NCI-H2107 treated with DMSO at 0.1 percent for 48 hours (cell line): Measurements from ENCODE around the gene SLC7A8.

Experiments
- DNase-seq: peaks from one replicate; lab custom pipeline; 2025; ENCODE audit not compliant: unreplicated experiment; lab: John Stamatoyannopoulos, UW

SLC7A8 gene

DNA sequence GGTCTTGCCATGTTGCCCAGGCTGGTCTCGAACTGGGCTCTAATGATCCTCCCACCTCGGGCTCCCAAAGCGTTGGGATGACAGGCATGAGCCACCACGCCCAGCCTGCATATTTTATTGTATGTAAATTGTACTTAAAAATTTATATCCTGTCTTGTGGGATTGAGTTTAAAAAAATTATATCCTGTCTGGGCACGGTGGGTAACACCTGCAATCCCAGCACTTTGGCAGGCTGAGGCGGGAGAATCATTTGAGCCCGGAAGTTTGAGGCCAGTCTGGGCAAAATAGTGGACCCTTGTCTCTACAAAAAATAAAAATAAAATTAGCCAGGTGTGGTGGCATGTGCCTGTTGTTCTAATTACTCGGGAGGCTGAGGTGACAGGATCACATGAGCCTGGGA is 50.5 kb downstream of the SLC7A8 start:
- DNase-seq, result no peak

- no peak for DNase-seq
Measured at GRCh38 chr14:23131482-23131881, 52.0 kb downstream of the SLC7A8 start.

- no peak for DNase-seq
Measured at GRCh38 chr14:23130871-23131270, 52.6 kb downstream of the SLC7A8 start.

DNA sequence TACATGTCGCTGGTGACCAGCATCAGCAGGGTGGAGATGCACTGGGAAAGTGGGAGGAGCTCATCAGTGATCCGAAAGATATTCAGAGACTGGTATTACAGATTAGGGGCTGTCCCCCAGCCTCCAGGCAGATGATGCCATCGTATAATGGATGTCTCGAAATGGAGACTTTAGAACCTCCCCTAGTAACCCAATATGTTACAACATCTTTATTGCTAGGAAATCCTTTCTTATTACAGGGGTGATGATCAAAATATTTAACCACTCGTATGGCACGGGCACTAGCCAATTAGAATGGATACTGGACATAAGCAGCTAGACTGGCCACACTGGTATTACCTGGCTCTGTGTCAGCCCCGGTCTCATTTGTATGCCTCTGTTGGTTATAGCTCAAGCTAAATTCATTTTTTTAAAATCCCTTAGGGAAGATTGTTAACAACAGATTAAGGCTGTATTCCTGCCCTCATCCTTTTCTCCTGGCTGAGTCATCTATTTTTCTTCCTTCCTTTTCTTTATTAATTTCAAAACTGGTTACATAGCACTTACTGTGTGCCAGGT is 53.6 kb downstream of the SLC7A8 start:
- DNase-seq, result no peak

DNA sequence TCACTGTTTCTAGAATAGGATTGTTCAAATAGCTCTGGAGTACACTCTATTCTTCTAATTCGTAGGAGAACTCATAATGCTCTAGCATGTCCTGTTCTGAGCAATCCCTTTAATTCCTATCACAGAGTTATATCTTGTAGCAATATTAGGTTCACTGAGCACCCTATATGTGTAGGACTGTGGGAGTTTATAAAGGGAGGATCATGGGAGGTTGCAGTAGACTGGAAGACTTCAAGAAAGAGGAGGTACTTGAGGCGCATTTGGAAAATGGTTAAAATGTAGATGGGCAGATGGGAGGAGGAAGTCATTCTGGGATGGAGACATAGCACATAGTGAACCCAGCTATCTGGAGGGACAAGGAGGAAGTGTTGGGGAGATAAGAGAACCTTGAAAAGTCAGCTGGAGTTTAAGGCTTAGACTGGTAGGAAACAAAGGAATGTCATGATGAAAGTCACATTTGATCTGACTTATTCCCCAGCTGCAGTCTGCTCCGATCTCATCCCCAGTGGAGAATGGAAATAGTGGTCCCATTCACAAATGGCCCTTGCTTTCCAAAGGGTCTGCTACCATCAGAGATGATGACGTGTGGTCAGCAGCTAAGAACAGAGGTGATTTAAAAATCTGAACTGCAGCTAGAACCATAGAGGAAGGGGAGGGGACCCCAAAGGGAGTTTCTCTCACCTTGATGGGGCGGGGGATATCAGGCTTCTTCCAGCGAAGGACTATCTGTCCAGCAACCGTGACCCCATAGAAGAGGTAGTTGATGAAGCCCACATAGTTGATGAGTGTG is 54.3 kb downstream of the SLC7A8 start:
- no peak for DNase-seq

DNA sequence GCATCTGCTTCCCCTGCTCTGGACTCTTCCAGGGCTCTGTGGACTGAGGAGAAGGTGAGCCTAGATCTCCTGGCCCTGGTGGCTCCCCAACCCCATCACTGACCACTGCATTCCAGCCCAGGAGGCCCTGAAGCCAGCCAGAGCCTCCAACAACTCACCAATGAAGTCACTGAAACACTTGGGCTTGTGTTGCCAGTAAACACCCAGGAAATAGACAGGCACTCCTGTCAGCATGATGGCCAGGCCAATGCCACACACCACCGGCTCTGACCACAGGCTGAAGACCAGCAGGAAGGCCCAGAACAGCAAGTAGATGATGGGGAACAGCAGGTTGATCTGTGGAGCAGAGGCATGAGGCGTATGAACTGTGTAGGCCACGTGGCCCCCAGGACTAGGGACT is 55.6 kb downstream of the SLC7A8 start:
- no peak for DNase-seq

GRCh38 chr14:23126548-23127278 is 56.7 kb downstream of the SLC7A8 start:
- no peak for DNase-seq

DNA sequence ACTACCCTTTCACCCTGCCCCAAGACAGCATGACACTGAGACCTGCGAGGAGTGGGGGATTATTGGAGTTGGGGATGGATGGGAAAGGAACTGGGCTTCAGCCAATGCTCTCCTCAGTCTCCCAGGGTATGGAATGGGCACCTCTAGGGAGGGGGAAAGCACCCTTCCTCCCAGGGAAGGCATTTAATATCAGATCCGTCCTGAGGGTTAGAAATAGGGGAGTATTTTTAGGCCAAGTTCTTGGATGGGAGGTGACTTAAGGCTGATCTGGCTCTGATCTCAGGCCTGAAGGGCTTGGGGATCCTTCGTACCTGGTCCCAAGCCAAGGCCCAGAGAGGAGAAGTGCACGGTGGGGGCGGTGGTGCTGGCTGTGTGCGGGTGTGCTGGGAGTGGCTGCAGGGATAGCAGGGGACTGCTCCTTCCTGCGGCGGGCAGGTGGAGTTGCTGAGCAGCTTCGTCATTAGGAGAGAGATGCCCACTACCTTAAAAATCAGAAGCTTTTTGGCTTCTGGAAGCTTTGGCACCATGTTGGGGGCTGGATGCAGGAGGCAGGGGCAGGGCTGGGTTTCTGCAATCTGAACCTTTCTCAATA is 57.4 kb downstream of the SLC7A8 start:
- no peak for DNase-seq

- DNase-seq, result no peak
Measured at GRCh38 chr14:23125011-23125410, 58.4 kb downstream of the SLC7A8 start.

- no peak for DNase-seq
Measured at GRCh38 chr14:23124337-23124954, 59.0 kb downstream of the SLC7A8 start.

DNA sequence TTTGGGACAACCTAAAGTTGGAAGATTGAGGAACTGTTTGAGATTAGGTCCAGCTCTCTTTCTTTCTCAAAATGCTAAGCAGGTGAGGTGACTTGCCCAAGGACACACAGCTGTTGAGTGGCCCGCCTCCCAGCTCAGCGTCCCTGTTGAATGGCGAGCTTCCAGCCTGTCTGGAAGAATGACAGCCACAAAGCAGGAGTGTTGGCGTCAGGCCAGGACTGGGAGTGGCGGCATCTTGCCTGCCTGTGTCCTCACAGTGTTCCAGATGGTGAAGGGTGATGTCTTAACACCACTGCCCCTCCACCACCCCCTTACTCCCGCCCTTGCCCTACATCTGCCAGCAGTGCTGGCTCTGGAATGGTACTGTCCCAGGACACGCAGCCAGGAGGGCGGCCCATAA is 60.0 kb downstream of the SLC7A8 start:
- no peak for DNase-seq

GRCh38 chr14:23122086-23122485 is 61.4 kb downstream of the SLC7A8 start:
- DNase-seq, result no peak

GRCh38 chr14:23121361-23121771 is 62.1 kb downstream of the SLC7A8 start:
- DNase-seq, result no peak

DNA sequence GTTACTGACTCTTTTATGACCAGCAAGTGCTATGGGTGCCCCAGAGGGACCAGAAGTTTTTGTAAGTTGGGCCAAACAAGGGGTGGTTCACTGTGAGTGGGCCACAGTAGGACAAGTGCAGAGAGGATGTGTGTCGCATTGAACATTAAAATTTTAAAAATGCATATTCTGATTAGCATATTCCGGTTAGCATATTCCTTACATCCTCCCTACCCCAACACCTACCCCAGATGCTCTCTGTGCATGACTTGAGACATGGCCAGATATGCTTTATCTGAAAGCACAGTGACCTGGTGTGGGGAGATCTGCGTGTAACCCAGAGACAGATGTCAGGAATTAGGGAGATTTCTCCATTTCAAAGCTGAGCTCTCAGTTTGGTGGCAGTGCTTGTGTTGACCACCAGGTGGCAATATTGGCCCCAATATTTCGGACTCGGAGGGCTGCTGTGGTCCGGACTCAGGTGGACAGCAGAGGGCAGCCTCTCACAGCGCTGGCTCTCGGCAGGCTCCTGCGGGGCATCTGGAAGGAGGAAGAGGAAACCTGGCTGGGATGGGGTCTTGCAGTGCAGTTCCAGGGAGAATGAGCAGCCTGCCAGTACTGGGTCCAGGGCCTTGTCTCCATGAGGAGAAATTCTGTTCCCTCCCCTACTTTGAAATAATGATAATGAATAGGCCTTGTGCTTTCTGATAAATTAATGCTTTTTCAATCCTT is 62.8 kb downstream of the SLC7A8 start:
- peak; percentile 88 for DNase-seq

GRCh38 chr14:23119363-23120327 is 63.8 kb downstream of the SLC7A8 start:
- no peak for DNase-seq

- DNase-seq, result no peak
Measured at GRCh38 chr14:23118506-23119362, 64.7 kb downstream of the SLC7A8 start, which contains the start of gene CEBPE. Gene CEBPE, minus strand, starts transcription at chr14:23119255. Its CDS starts 164 bp downstream, at chr14:23119091.

- no peak for DNase-seq
Measured at GRCh38 chr14:23117371-23118020, 66.0 kb downstream of the SLC7A8 start.

GRCh38 chr14:23115918-23116317 is 67.5 kb downstream of the SLC7A8 start:
- DNase-seq, result no peak
